ENCODE data around the gene CDR2.
"Not testable (repeated sequence)": the region's sequence is repeated elsewhere in the genome, so short reads cannot be mapped to it uniquely, and the experiment has no call there.

The CDR2 gene

GRCh38 chr16:22352723-22353122 is 21.7 kb downstream of the CDR2 start:
- DNase-seq (ENCODE audit: extremely low read depth, low read depth) = no peak
- TF ChIP-seq, protein P1, sequence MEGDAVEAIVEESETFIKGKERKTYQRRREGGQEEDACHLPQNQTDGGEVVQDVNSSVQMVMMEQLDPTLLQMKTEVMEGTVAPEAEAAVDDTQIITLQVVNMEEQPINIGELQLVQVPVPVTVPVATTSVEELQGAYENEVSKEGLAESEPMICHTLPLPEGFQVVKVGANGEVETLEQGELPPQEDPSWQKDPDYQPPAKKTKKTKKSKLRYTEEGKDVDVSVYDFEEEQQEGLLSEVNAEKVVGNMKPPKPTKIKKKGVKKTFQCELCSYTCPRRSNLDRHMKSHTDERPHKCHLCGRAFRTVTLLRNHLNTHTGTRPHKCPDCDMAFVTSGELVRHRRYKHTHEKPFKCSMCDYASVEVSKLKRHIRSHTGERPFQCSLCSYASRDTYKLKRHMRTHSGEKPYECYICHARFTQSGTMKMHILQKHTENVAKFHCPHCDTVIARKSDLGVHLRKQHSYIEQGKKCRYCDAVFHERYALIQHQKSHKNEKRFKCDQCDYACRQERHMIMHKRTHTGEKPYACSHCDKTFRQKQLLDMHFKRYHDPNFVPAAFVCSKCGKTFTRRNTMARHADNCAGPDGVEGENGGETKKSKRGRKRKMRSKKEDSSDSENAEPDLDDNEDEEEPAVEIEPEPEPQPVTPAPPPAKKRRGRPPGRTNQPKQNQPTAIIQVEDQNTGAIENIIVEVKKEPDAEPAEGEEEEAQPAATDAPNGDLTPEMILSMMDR (IDR thresholded peaks at IDR 0.05; ENCODE audit: low read depth, low read length) = no peak

GRCh38 chr16:22352140-22352539 is 22.3 kb downstream of the CDR2 start:
- TF ChIP-seq, protein P1 (IDR thresholded peaks at IDR 0.05; ENCODE audit: low read depth, low read length) = no peak
- no peak for DNase-seq (ENCODE audit: extremely low read depth, low read depth)

DNA sequence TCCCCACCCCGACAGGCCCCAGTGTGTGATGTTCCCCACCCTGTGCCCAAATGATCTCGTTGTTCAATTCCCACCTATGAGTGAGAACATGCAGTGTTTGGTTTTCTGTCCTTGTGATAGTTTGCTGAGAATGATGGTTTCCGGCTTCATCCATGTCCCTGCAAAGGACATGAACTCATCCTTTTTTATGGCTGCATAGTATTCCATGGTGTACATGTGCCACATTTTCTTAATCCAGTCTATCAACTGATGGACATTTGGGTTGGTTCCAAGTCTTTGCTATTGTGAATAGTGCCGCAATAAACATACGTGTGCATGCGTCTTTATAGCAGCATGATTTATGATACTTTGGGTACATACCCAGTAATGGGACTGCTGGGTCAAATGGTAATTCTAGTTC is 23.4 kb downstream of the CDR2 start:
- not testable (repeated sequence) for DNase-seq (ENCODE audit: extremely low read depth, low read depth)

- TF ChIP-seq, protein P1 (IDR thresholded peaks at IDR 0.05; ENCODE audit: low read depth, low read length) = no peak
- no peak for DNase-seq (ENCODE audit: extremely low read depth, low read depth)
Measured at GRCh38 chr16:22348291-22348690, 26.1 kb downstream of the CDR2 start.

GRCh38 chr16:22347100-22347820 is 27.2 kb downstream of the CDR2 start:
- TF ChIP-seq, protein P1 (IDR thresholded peaks at IDR 0.05; ENCODE audit: low read depth, low read length) = no peak
- DNase-seq (ENCODE audit: extremely low read depth, low read depth) = no peak

GRCh38 chr16:22346483-22346882 is 27.9 kb downstream of the CDR2 start:
- TF ChIP-seq, protein P1 (IDR thresholded peaks at IDR 0.05; ENCODE audit: low read depth, low read length) = no peak
- DNase-seq (ENCODE audit: extremely low read depth, low read depth) = no peak

DNA sequence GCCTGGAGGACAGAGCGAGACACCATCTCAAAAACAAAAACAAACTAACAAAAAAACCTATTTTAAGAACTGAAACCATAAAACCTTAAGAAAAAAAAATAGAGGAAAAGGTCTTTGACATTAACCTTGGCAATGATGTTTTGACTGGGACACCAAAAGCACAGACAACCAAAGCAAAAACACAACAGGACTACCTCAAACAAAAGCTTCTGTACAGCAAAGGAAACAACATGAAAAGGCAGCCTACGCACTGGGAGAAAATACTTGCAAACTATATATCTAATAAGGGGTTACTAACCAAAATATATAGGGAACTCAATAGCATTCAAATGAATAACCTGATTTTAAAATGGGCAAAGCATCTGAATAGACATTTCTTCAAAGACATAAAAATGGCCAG is 32.3 kb downstream of the CDR2 start:
- no peak for DNase-seq (ENCODE audit: extremely low read depth, low read depth)
- TF ChIP-seq, protein P1 (IDR thresholded peaks at IDR 0.05; ENCODE audit: low read depth, low read length) = no peak

DNA sequence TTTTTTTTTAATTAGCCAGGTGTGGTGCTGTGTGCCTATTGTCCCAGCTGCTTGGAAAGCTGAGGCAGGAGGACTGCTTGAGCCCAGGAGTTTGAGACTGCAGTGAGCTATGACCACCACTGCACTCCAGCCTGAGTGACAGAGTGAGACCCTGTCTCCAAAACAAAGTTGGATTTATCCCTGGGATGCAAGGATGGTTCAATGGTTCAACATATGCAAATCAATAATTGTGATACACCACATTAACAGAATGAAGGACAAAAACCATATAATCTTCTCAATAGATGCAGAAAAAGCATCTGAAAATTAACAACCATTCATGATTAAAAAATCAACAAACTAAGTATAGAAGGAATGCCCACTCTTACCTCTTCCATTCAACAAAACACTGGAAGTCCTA is 33.5 kb downstream of the CDR2 start:
- no peak for DNase-seq (ENCODE audit: extremely low read depth, low read depth)
- TF ChIP-seq, protein P1 (IDR thresholded peaks at IDR 0.05; ENCODE audit: low read depth, low read length) = no peak
